Measurements from ENCODE around the gene FNDC3A.
A peak's percentile ranks its signal among the peaks of the same experiment; 100 is the strongest.

Gene FNDC3A

DNA sequence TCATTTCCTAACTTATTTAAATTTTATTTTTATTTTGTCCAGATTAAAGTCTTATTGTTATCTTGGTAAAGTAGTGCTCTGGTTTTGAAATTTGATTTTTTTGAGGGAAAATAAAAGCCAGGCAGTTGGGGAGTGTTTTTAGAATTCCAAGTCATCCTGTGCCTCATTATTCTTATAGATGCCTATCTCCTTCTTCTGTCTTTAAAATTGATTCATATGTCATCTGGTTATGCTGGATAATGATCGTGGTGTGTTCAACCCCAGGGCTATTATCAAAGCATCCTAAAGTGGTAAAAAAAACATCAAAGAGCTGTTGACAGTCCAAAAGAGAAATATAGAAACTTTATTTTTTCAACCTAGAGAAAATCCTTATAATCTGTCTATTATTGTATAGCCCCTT is 6.0 kb upstream of the FNDC3A start:
- no peak for TF ChIP-seq POLR2AphosphoS5 (IDR thresholded peaks at IDR 0.05; ENCODE audit: low read depth, low read length)
- TF ChIP-seq POLR2A (IDR thresholded peaks at IDR 0.05; ENCODE audit: low read depth, low read length) = no peak
- no peak for TF ChIP-seq SPI1 (IDR thresholded peaks at IDR 0.05; ENCODE audit: low read depth, low read length)
- no peak for TF ChIP-seq POU2F2 (IDR thresholded peaks at IDR 0.05; ENCODE audit: low read depth, low read length)
- no peak for TF ChIP-seq TAF1 (IDR thresholded peaks at IDR 0.05; ENCODE audit: low read depth, low read length)
- TF ChIP-seq PAX5 (IDR thresholded peaks at IDR 0.05; ENCODE audit: insufficient read depth, low read length, severe bottlenecking) = no peak
- FAIRE-seq (no peak), DNase-seq (ENCODE audit: insufficient read length, low spot score) (no peak)

DNA sequence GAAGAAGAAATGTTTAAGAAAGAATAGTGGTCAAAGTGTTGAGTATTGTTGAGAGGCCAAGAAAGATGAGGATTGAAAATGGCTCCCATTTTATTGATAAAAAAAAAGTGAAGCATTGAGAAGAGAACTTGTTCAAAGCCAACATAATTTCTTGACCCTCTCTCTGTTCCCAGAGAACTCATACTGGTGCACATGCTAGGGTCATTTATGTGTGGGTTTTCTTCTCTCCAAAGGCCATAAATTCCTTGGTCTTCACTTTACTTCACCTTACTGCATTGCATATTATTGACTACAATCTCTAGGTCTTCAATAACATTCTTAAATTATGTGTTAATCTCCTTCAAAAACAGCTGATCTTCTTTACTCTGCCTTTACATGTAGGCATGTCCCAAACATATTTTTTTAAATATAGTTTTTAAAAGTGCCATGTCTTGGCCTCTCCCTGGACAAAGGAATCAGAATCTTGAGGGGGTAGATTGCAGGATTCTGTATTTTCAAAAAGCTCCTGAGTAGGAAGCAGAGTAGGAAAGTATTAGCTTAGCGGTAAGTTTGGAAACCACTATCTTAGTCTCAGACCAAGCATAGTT is 1.8 kb upstream of the FNDC3A start:
- FAIRE-seq (no peak), DNase-seq (ENCODE audit: insufficient read length, low spot score) (no peak)
- TF ChIP-seq TAF1 (IDR thresholded peaks at IDR 0.05; ENCODE audit: low read depth, low read length) = no peak
- no peak for TF ChIP-seq POU2F2 (IDR thresholded peaks at IDR 0.05; ENCODE audit: low read depth, low read length)
- TF ChIP-seq POLR2AphosphoS5 (IDR thresholded peaks at IDR 0.05; ENCODE audit: low read depth, low read length) = no peak

DNA sequence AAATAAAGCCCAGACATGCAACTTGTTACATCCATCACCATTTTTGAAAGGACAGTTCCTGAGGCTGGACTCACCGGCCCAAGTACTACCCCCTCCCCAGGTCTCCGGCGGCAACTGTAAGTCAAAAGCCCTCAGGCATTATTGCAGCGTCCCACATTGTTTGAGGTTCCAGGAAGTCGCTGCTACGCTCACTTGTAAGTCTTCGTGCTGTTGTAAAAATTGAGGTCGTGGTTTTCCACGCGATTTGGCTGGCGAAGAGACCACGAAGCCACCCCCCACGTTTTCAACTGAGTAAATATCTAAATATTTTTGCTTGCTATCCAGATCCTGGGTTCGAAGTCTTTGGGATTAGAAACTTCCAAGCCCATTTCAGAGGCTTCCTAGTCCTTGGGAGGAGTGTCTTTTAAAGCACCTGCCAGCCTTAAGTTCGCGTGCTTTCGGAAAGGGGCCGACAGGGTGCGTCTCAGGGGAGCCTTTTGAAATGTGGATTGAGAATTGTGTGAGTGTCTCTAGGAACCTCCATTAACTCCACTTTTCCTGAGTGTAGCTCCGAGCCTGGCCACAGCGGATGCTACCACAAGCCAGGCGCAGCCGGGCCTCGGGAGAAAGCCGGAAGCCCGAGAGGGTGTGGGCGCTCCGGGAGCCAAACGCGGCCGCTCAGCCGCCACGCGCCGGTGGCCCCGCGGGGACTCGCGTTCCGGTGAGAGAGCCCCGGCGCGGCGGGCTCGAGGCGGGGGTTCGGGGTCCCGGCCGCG is 434 bp upstream of the FNDC3A start:
- FAIRE-seq (peak; percentile 54), DNase-seq (ENCODE audit: insufficient read length, low spot score) (peak; percentile 10)
- TF ChIP-seq POLR2AphosphoS5 (IDR thresholded peaks at IDR 0.05; ENCODE audit: low read depth, low read length) (0 out of 2 replicates have a peak, but pooled peaks have one; percentile 18), POLR2A (IDR thresholded peaks at IDR 0.05; ENCODE audit: low read depth, low read length) (no peak; the same call in 1 of the 2 replicates)

DNA sequence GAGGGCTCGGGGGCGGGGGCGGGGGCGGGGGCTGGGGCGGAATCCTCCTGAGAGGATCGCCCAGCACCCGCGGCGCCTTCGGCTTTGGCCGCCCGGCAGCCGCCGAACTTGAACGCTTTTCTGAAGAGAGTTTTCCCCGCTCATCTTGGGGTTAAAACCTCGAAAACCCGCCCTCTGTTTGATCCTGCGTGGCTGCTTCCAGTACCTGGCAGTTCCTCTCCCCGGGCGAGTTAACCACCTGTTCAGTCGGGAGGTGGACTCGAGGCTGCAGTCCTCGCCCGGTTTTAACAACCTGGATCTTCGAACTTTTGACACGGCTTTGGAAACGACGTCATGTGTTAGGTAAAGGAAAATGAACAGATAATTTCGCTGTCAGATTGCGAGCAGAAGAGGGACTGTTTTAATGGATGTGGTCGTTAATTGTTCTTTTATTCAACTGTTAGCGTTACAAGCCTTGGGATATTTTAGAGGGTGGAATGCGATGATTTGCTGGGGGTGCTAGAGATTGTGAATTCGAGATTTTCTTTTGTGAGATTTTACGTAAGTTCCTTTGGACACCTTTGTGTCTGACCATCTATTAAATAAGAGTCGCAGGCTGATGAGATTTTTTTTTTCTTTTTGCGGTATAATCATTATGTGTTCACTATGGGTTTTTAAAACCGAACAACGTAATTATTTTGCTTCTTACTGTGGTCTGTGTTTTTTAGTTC is 1.0 kb downstream of the FNDC3A start:
- TF ChIP-seq TAF1 (IDR thresholded peaks at IDR 0.05; ENCODE audit: low read depth, low read length) = no peak; the same call in 1 of the 2 replicates
- 0 out of 2 replicates have a peak, but pooled peaks have one; percentile 32 for TF ChIP-seq POLR2A (IDR thresholded peaks at IDR 0.05; ENCODE audit: low read depth, low read length)
- TF ChIP-seq SPI1 (IDR thresholded peaks at IDR 0.05; ENCODE audit: low read depth, low read length) = 0 out of 2 replicates have a peak, but pooled peaks have one; percentile 26
- TF ChIP-seq POU2F2 (IDR thresholded peaks at IDR 0.05; ENCODE audit: low read depth, low read length) = peak; percentile 34; the same call in 1 of the 2 replicates
- no peak for TF ChIP-seq PAX5 (IDR thresholded peaks at IDR 0.05; ENCODE audit: insufficient read depth, low read length, severe bottlenecking)
- TF ChIP-seq POLR2AphosphoS5 (IDR thresholded peaks at IDR 0.05; ENCODE audit: low read depth, low read length) = no peak; the same call in 1 of the 2 replicates
- FAIRE-seq = no peak
- DNase-seq (ENCODE audit: insufficient read length, low spot score) = no peak

DNA sequence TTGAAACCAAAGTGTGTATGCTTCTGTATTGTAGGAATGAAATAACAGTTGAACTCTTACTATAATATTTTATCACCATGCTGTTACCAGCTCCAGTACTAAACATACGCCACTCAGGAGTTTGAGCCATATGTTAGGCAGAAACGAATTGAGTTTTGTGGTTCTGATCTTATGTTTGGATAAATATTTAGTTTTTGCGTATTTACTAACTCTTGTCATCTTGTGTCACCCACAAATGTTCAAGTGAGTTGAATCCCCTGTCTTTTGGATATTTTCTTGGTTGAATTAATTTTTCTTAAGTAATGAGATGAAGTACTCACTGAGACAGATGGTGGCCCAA is 1.5 kb downstream of the FNDC3A start:
- TF ChIP-seq SPI1 (IDR thresholded peaks at IDR 0.05; ENCODE audit: low read depth, low read length) (no peak), POLR2AphosphoS5 (IDR thresholded peaks at IDR 0.05; ENCODE audit: low read depth, low read length) (no peak), PAX5 (IDR thresholded peaks at IDR 0.05; ENCODE audit: insufficient read depth, low read length, severe bottlenecking) (no peak), POU2F2 (IDR thresholded peaks at IDR 0.05; ENCODE audit: low read depth, low read length) (no peak), POLR2A (IDR thresholded peaks at IDR 0.05; ENCODE audit: low read depth, low read length) (no peak), TAF1 (IDR thresholded peaks at IDR 0.05; ENCODE audit: low read depth, low read length) (no peak)
- DNase-seq (ENCODE audit: insufficient read length, low spot score) (no peak), FAIRE-seq (no peak)

DNA sequence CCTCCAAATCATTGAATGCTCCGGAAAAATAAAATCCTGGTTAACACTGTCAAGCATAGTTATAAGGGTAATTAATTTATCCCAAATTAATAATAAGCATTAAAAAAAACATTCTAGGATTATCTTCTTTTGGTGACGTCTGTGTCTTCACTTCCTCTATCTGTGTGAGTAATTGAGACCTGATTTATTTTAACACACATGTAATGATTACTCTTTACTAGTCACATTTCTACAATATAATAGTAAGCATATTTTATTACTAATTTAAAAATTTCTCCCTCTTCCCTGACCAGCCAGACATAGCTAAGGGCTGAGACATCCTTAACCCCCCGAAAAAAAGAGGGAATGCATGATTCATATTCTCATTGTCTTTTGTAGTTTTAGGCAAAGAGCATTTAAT is 2.3 kb downstream of the FNDC3A start:
- DNase-seq (ENCODE audit: insufficient read length, low spot score) = no peak
- FAIRE-seq = no peak
- TF ChIP-seq SPI1 (IDR thresholded peaks at IDR 0.05; ENCODE audit: low read depth, low read length) (peak; percentile 86), POLR2A (IDR thresholded peaks at IDR 0.05; ENCODE audit: low read depth, low read length) (no peak), POU2F2 (IDR thresholded peaks at IDR 0.05; ENCODE audit: low read depth, low read length) (no peak), POLR2AphosphoS5 (IDR thresholded peaks at IDR 0.05; ENCODE audit: low read depth, low read length) (no peak)

DNA sequence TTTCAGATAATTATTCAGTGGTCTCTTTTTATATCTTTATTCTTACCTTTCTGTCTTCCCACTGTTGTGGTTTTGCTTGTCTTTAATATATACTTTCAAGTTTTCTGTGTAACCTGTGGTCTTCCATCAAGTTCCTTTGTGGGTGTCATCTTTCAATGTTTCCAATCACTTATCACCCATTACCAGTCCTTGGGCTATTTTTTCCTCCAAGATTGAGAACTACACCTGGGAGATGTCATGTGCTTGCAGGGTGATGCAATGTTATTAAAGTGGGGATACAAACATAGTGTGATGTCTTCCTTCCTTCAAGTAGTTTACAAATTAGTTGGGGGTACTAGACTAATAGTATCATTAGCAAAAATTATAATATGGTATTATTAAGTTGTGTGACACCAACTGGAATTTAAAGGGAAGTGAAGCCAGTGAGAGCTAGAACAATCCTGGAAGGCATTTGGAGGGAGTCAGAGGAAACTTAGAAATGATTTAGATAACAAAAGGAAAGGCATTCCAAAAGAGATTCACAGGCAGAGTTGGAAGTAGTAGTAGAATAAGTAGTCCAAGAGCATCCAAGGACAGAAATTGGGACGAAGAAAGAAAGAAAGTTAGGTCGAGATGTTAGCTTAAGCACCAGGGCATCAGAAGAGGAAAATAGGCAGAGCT is 3.4 kb downstream of the FNDC3A start:
- FAIRE-seq = peak; percentile 71
- TF ChIP-seq POLR2AphosphoS5 (IDR thresholded peaks at IDR 0.05; ENCODE audit: low read depth, low read length) (0 out of 2 replicates have a peak, but pooled peaks have one; percentile 13), SPI1 (IDR thresholded peaks at IDR 0.05; ENCODE audit: low read depth, low read length) (0 out of 2 replicates have a peak, but pooled peaks have one; percentile 3), POU2F2 (IDR thresholded peaks at IDR 0.05; ENCODE audit: low read depth, low read length) (no peak), POLR2A (IDR thresholded peaks at IDR 0.05; ENCODE audit: low read depth, low read length) (no peak), TAF1 (IDR thresholded peaks at IDR 0.05; ENCODE audit: low read depth, low read length) (no peak), PAX5 (IDR thresholded peaks at IDR 0.05; ENCODE audit: insufficient read depth, low read length, severe bottlenecking) (no peak)
- DNase-seq (ENCODE audit: insufficient read length, low spot score) = no peak

DNA sequence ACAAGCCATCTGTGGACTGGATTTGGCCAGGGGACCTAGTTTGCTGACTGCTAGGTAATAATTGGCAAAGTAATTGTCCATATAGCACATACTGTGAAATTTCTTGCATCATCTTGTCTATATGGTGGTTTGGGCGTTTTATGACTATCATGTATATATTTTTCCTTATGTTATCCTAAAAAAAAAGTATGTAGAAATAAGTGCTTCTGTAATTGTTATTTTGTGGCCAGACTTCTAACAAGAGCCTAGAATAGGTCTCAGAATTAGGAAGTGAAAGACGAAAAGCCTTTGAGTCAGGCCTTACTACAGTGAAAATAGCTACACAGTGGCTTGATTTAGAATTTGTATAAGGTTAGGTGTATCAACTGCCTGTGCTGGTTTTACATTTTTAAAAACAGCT is 4.2 kb downstream of the FNDC3A start:
- DNase-seq (ENCODE audit: insufficient read length, low spot score) = peak; percentile 14
- peak; percentile 55 for FAIRE-seq

DNA sequence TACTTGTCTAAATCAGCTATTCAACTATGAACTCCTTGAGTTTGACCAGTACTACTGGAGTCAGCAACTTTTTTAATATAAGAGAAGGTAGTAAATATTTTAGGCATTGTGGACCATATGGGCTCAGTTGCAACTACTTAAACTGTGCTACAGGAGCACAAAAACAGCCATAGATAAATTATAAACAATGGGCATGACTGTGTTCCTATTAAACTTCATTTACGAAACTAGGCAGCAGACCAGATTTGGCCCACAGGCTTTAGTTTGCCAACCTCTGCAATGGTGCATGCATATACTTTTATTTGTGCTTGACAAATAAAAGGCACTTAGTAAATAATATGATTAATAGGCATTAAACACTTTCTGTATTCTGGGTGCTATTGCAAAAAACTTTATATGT is 7.6 kb downstream of the FNDC3A start:
- no peak for DNase-seq (ENCODE audit: insufficient read length, low spot score)

More for the DNA sequence above, 4.2 kb downstream of the FNDC3A start:
- TF ChIP-seq SPI1 (IDR thresholded peaks at IDR 0.05; ENCODE audit: low read depth, low read length) = peak; percentile 97
- TF ChIP-seq POLR2AphosphoS5 (IDR thresholded peaks at IDR 0.05; ENCODE audit: low read depth, low read length) = no peak

More for the DNA sequence above, 7.6 kb downstream of the FNDC3A start:
- no peak for FAIRE-seq
- TF ChIP-seq POLR2AphosphoS5 (IDR thresholded peaks at IDR 0.05; ENCODE audit: low read depth, low read length) (no peak), POLR2A (IDR thresholded peaks at IDR 0.05; ENCODE audit: low read depth, low read length) (no peak), PAX5 (IDR thresholded peaks at IDR 0.05; ENCODE audit: insufficient read depth, low read length, severe bottlenecking) (no peak), POU2F2 (IDR thresholded peaks at IDR 0.05; ENCODE audit: low read depth, low read length) (no peak), SPI1 (IDR thresholded peaks at IDR 0.05; ENCODE audit: low read depth, low read length) (no peak), TAF1 (IDR thresholded peaks at IDR 0.05; ENCODE audit: low read depth, low read length) (no peak)
